DOHH2 (cell line): ENCODE data around the gene EXOSC2.
A peak's percentile ranks its signal among the peaks of the same experiment; 100 is the strongest.

Experiments used
- H3F3A ChIP-seq: fragments of 200-600 bp; sonication (generic), shearing (Covaris generic); 2 replicates; pipeline ENCODE4 v1.6.0; 2016; ENCODE audit warnings: antibody characterized with exemption, mild to moderate bottlenecking; ENCODE audit not compliant: control insufficient read depth, insufficient read depth
- H3K27ac ChIP-seq: fragments of 200-600 bp; sonication (generic); 2 replicates; pipeline ENCODE4 v1.5.1; 2014; ENCODE audit warnings: low read depth, mild to moderate bottlenecking, low read length, moderate library complexity
- H3K27me3 ChIP-seq: fragments of 200-600 bp; sonication (generic); 2 replicates; pipeline ENCODE4 v1.6.1; 2014; ENCODE audit warnings: mild to moderate bottlenecking, low read length, mixed read lengths; ENCODE audit not compliant: control insufficient read depth
- H3K36me3 ChIP-seq: fragments of 200-600 bp; sonication (generic); 2 replicates; pipeline ENCODE4 v1.6.1; 2014; ENCODE audit warnings: mild to moderate bottlenecking, low read length, moderate library complexity, mixed read lengths; ENCODE audit not compliant: control insufficient read depth
- H3K4me1 ChIP-seq: fragments of 200-600 bp; sonication (generic); 2 replicates; pipeline ENCODE4 v1.6.1; 2014; ENCODE audit warnings: mild to moderate bottlenecking, low read length, mixed read lengths; ENCODE audit not compliant: control insufficient read depth
- H3K4me2 ChIP-seq: fragments of 200-600 bp; sonication (generic); 2 replicates; pipeline ENCODE4 v1.6.0; 2014; ENCODE audit warnings: mild to moderate bottlenecking, low read length, moderate library complexity
- H3K4me3 ChIP-seq: fragments of 200-600 bp; sonication (generic); 2 replicates; pipeline ENCODE4 v1.5.1; 2014; ENCODE audit warnings: mild to moderate bottlenecking, low read length, mixed read lengths
- H3K79me2 ChIP-seq: fragments of 200-600 bp; sonication (generic); 2 replicates; pipeline ENCODE4 v1.6.1; 2014; ENCODE audit warnings: mild to moderate bottlenecking, low read length, mixed read lengths; ENCODE audit not compliant: control insufficient read depth
- H3K9me2 ChIP-seq: fragments of 200-600 bp; sonication (generic); replicated peaks from 2 replicates; pipeline ENCODE4 v1.6.1; 2014; ENCODE audit warnings: mild to moderate bottlenecking, low read length, mixed read lengths; ENCODE audit not compliant: control insufficient read depth
- H3K9me3 ChIP-seq: fragments of 200-600 bp; sonication (generic); 2 replicates; pipeline ENCODE4 v1.6.1; 2014; ENCODE audit warnings: antibody characterized with exemption, low read length, mixed read lengths; ENCODE audit not compliant: control insufficient read depth, insufficient read depth
- H4K20me1 ChIP-seq: fragments of 200-600 bp; sonication (generic); 2 replicates; pipeline ENCODE4 v1.6.0; 2014; ENCODE audit warnings: low read depth, mild to moderate bottlenecking, antibody characterized with exemption, low read length, moderate library complexity; ENCODE audit not compliant: control insufficient read depth, insufficient read depth
- CTCF ChIP-seq: fragments of 200-600 bp; sonication (generic); IDR thresholded peaks from one replicate; pipeline ENCODE4 v1.5.1; 2014; ENCODE audit warnings: antibody characterized with exemption, mild to moderate bottlenecking, low read depth, low read length; ENCODE audit not compliant: poor library complexity, severe bottlenecking
- EZH2phosphoT487 ChIP-seq: fragments of 200-600 bp; sonication (generic); IDR thresholded peaks from 2 replicates; pipeline ENCODE4 v1.6.1; 2017; ENCODE audit warnings: borderline replicate concordance, mild to moderate bottlenecking, antibody characterized with exemption, low read length, moderate library complexity, mixed read lengths

Gene EXOSC2

GRCh38 chr9:130707225-130707976 lies 13.8 kb downstream of the EXOSC2 start:
- no peaks in the 10 kb centered on the region for H3K9me3 ChIP-seq
- peaks cover 5% of the 10 kb centered on the region for H3K4me1 ChIP-seq
- no peak overlapping the region for H3K4me3 ChIP-seq
- peaks cover 9% of the 10 kb centered on the region for H3K79me2 ChIP-seq
- no peaks in the 10 kb centered on the region for H3K9me2 ChIP-seq
- H3K4me2 ChIP-seq: no peak overlapping the region
- no peak overlapping the region for H3K27ac ChIP-seq
- H3K27me3 ChIP-seq: no peaks in the 10 kb centered on the region
- TF ChIP-seq CTCF: peak; percentile 87
- no peak for TF ChIP-seq EZH2phosphoT487
- 0 out of 2 replicates have a peak, but pooled peaks cover 3% of the 10 kb centered on the region for H4K20me1 ChIP-seq
- H3F3A ChIP-seq: peaks cover 42% of the 10 kb centered on the region
- H3K36me3 ChIP-seq: peaks cover 27% of the 10 kb centered on the region

GRCh38 chr9:130710822-130711352 lies 17.3 kb downstream of the EXOSC2 start:
- Histone ChIP-seq H3K36me3 (no peaks in the 10 kb centered on the region), H3K79me2 (peaks cover 30% of the 10 kb centered on the region), H3K4me2 (no peak overlapping the region), H3K27ac (no peak overlapping the region), H4K20me1 (peaks cover 5% of the 10 kb centered on the region; the same call in 1 of the 2 replicates), H3K9me3 (no peaks in the 10 kb centered on the region), H3K4me3 (no peak overlapping the region), H3K27me3 (no peaks in the 10 kb centered on the region), H3K4me1 (peaks cover 29% of the 10 kb centered on the region), H3F3A (peaks cover 31% of the 10 kb centered on the region), H3K9me2 (no peaks in the 10 kb centered on the region)
- TF ChIP-seq EZH2phosphoT487 (no peak), CTCF (no peak)

- H3K4me3 ChIP-seq: no peak overlapping the region
- H3K79me2 ChIP-seq: peaks cover 36% of the 10 kb centered on the region
- no peak overlapping the region for H3K4me2 ChIP-seq
- no peaks in the 10 kb centered on the region for H3K36me3 ChIP-seq
- no peaks in the 10 kb centered on the region for H3K9me2 ChIP-seq
- H3K4me1 ChIP-seq: peaks cover 30% of the 10 kb centered on the region
- no peaks in the 10 kb centered on the region for H3K27me3 ChIP-seq
- peaks cover 25% of the 10 kb centered on the region for H3F3A ChIP-seq
- TF ChIP-seq CTCF (no peak), EZH2phosphoT487 (no peak)
- H4K20me1 ChIP-seq: peaks cover 5% of the 10 kb centered on the region; the same call in 1 of the 2 replicates
- no peaks in the 10 kb centered on the region for H3K9me3 ChIP-seq
- no peak overlapping the region for H3K27ac ChIP-seq
These were observed 17.9 kb downstream of the EXOSC2 start for GRCh38 chr9:130711469-130711868.
